ENCODE measurements around the gene ACOX2. TPM values are rescaled to one million over a fixed set of nuclear protein-coding genes. Genes with fewer than 3 reads are reported as not detected.

Gene ACOX2
- total and polyA plus RNA-seq, 2 of the 8 experiments (the other 6 are each of a cell fraction or from before 2014, with no cell fraction given): 3.2 to 9.2 TPM

DNA sequence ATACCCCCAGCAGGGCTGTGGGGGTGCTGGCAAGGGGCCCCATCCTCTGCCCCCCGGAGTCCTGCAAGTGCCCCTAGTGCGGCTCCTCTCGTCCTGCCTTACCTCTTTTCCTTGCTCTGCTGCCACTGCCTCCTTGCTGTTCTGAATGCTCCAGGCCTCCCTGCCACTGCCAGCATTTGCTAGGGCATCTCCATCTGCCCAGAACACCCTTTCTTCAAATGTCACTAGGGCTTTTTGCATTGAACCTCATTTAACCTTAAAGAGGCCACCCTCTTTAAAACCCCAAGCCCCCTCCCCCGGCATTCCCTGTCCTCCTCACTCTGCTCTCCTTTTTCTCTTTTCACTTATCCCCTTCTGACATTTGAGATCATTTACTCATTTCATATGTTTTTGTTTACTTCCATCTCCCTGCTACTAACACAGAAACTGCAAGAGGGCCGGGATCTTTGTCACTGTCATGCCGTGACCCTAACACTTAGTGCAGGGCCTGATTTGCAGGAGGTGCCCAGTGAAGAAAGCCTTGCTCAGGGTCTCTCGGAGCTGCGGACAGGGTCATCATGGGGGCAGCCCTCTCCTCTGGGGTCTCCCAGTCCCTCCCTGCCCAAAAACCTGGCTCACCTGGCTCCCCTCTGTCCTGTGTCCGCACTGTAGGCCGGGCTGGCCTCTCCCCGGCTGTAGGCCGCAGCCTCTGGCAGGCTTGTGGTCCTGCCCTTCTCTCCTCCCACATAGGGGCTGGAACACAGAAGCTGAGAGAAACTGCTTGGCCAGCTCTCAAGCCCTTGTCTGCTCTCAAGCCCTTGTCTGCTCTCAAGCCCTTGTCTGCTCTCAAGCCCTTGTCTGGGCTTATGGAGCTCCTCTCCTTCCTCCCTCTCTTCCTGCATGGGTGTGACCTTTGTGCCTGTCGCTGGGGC lies at the start of gene ACOX2 (continued):
- TF ChIP-seq, protein P1, sequence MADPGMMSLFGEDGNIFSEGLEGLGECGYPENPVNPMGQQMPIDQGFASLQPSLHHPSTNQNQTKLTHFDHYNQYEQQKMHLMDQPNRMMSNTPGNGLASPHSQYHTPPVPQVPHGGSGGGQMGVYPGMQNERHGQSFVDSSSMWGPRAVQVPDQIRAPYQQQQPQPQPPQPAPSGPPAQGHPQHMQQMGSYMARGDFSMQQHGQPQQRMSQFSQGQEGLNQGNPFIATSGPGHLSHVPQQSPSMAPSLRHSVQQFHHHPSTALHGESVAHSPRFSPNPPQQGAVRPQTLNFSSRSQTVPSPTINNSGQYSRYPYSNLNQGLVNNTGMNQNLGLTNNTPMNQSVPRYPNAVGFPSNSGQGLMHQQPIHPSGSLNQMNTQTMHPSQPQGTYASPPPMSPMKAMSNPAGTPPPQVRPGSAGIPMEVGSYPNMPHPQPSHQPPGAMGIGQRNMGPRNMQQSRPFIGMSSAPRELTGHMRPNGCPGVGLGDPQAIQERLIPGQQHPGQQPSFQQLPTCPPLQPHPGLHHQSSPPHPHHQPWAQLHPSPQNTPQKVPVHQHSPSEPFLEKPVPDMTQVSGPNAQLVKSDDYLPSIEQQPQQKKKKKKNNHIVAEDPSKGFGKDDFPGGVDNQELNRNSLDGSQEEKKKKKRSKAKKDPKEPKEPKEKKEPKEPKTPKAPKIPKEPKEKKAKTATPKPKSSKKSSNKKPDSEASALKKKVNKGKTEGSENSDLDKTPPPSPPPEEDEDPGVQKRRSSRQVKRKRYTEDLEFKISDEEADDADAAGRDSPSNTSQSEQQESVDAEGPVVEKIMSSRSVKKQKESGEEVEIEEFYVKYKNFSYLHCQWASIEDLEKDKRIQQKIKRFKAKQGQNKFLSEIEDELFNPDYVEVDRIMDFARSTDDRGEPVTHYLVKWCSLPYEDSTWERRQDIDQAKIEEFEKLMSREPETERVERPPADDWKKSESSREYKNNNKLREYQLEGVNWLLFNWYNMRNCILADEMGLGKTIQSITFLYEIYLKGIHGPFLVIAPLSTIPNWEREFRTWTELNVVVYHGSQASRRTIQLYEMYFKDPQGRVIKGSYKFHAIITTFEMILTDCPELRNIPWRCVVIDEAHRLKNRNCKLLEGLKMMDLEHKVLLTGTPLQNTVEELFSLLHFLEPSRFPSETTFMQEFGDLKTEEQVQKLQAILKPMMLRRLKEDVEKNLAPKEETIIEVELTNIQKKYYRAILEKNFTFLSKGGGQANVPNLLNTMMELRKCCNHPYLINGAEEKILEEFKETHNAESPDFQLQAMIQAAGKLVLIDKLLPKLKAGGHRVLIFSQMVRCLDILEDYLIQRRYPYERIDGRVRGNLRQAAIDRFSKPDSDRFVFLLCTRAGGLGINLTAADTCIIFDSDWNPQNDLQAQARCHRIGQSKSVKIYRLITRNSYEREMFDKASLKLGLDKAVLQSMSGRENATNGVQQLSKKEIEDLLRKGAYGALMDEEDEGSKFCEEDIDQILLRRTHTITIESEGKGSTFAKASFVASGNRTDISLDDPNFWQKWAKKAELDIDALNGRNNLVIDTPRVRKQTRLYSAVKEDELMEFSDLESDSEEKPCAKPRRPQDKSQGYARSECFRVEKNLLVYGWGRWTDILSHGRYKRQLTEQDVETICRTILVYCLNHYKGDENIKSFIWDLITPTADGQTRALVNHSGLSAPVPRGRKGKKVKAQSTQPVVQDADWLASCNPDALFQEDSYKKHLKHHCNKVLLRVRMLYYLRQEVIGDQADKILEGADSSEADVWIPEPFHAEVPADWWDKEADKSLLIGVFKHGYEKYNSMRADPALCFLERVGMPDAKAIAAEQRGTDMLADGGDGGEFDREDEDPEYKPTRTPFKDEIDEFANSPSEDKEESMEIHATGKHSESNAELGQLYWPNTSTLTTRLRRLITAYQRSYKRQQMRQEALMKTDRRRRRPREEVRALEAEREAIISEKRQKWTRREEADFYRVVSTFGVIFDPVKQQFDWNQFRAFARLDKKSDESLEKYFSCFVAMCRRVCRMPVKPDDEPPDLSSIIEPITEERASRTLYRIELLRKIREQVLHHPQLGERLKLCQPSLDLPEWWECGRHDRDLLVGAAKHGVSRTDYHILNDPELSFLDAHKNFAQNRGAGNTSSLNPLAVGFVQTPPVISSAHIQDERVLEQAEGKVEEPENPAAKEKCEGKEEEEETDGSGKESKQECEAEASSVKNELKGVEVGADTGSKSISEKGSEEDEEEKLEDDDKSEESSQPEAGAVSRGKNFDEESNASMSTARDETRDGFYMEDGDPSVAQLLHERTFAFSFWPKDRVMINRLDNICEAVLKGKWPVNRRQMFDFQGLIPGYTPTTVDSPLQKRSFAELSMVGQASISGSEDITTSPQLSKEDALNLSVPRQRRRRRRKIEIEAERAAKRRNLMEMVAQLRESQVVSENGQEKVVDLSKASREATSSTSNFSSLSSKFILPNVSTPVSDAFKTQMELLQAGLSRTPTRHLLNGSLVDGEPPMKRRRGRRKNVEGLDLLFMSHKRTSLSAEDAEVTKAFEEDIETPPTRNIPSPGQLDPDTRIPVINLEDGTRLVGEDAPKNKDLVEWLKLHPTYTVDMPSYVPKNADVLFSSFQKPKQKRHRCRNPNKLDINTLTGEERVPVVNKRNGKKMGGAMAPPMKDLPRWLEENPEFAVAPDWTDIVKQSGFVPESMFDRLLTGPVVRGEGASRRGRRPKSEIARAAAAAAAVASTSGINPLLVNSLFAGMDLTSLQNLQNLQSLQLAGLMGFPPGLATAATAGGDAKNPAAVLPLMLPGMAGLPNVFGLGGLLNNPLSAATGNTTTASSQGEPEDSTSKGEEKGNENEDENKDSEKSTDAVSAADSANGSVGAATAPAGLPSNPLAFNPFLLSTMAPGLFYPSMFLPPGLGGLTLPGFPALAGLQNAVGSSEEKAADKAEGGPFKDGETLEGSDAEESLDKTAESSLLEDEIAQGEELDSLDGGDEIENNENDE (IDR thresholded peaks at IDR 0.05; ENCODE audit: insufficient replicate concordance, low read length): no peak
- no peak for TF ChIP-seq NRF1 (IDR thresholded peaks at IDR 0.05; ENCODE audit: low read depth, low read length)
- TF ChIP-seq KDM4A (IDR thresholded peaks at IDR 0.05; ENCODE audit: low read depth, low read length, severe bottlenecking): no peak
- TF ChIP-seq CHD2 (IDR thresholded peaks at IDR 0.05; ENCODE audit: low read length): no peak

Measured in H1 (cell line).